ENCODE results near the gene FERMT3.
"Not testable (repeated sequence)": the region's sequence is repeated elsewhere in the genome, so short reads cannot be mapped to it uniquely, and the experiment has no call there.

Gene FERMT3

DNA sequence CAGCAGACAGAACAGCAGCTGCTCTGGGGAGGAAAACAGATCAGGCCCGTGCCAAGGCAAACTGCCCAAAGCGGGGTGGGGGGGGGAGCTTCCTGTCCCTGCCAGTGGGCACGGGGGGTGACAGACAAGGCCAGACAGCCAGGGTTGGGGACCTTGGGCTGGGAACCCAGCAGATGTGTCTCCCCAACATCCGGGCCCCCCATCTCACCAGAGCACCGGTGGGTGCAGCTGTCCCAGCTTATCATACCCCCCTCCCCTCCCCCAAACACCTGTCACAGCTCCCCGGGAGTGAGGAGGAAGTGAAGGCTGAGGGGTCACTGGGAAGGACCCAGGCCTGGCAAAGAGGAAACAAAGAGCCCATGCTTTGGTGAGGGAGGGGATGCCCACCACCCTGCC, 38.9 kb downstream of the FERMT3 start:
- peak overlapping the region; percentile 35 for H3K4me2 ChIP-seq (ENCODE audit: low read length)
- H3K23ac ChIP-seq (ENCODE audit: low read length), result peak overlapping the region; percentile 75
- H2AK5ac ChIP-seq (ENCODE audit: low read length), result no peak overlapping the region
- H2BK5ac ChIP-seq (ENCODE audit: low read length), result no peak overlapping the region
- H3K9ac ChIP-seq (ENCODE audit: low read length), result peak overlapping the region; percentile 95
- peaks cover 1% of the 10 kb centered on the region for H3K36me3 ChIP-seq (ENCODE audit: control insufficient read depth, insufficient read depth, low read length)
- H3K4me1 ChIP-seq (ENCODE audit: control insufficient read depth, low read depth, low read length), result peaks cover 14% of the 10 kb centered on the region
- H2BK120ac ChIP-seq (ENCODE audit: low read depth, low read length), result no peak overlapping the region
- peaks cover 23% of the 10 kb centered on the region for H3K79me2 ChIP-seq (ENCODE audit: control insufficient read depth, insufficient read depth, low read length)
- peak overlapping the region; percentile 94 for H3K4me3 ChIP-seq (ENCODE audit: low read length)
- no peak overlapping the region for H4K8ac ChIP-seq (ENCODE audit: low read depth, low read length)
- H3K79me1 ChIP-seq (ENCODE audit: low read length), result peaks cover 7% of the 10 kb centered on the region
- no CpG with 5 or more reads among the region's 6 CpGs for WGBS (ENCODE audit: extremely low coverage, insufficient coverage, low lambda C conversion rate)
- no peak overlapping the region for H4K5ac ChIP-seq (ENCODE audit: low read length)
- H3K18ac ChIP-seq (ENCODE audit: low read length), result no peak overlapping the region
- H3K56ac ChIP-seq (ENCODE audit: low read length), result peak overlapping the region; percentile 98
- H3K27ac ChIP-seq (ENCODE audit: low read depth, low read length), result no peak overlapping the region
- H3K27me3 ChIP-seq (ENCODE audit: insufficient read depth, low read length, poor library complexity), result no peaks in the 10 kb centered on the region
- H3K4ac ChIP-seq (ENCODE audit: low read depth, low read length), result no peak overlapping the region
- DNase-seq, result no peak
- H2BK15ac ChIP-seq (replicated peaks; ENCODE audit: low read depth), result no peak overlapping the region

DNA sequence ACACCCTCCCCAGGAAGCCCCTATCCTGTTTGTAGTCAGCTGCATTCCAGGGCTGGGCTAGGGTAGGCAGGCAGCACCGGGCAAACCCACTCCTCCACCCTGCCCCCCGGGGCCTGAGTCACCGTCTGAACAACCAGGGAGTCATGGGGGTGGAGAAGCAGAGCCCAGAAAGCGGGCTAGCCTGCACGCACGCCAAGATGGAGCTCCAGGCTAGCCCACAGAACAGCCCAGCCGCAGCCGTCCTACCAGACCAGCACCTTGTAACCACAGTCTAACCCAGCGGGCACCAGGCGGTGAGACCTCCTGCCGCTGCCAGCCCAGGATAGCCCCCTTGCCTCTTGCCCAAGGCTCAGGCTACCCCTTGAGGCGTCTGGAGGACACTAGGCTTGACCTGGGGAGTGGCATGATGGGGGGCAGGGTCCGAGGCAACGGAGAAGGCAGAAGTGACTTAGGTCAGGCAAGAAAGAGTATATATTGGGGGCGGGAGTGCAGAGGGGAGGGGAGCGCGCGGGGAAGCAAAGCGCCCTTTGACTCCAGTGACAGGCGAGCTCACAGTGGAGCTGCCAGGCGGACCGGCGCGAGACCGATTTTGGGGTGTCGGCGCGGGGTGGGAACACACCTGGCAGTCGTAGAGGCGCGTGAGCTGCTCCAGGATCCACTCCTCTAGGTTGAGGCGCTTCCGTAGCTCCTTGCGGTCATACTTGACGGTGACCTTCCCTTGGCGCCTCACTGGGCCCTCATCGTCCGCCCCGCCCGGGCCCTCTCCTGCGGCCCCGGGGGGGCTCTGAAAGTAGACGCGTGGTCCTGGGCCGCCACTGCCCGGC, 39.5 kb downstream of the FERMT3 start:
- Histone ChIP-seq H3K36me3 (ENCODE audit: control insufficient read depth, insufficient read depth, low read length) (peaks cover 1% of the 10 kb centered on the region), H2BK15ac (replicated peaks; ENCODE audit: low read depth) (no peak overlapping the region), H3K56ac (ENCODE audit: low read length) (peak overlapping the region; percentile 98), H3K27ac (ENCODE audit: low read depth, low read length) (peak overlapping the region; percentile 46), H3K4me3 (ENCODE audit: low read length) (peak overlapping the region; percentile 94), H4K5ac (ENCODE audit: low read length) (no peak overlapping the region), H3K23ac (ENCODE audit: low read length) (peak overlapping the region; percentile 75), H2AK5ac (ENCODE audit: low read length) (peak overlapping the region; percentile 86), H2BK120ac (ENCODE audit: low read depth, low read length) (peak overlapping the region; percentile 0), H2BK5ac (ENCODE audit: low read length) (peak overlapping the region; percentile 64), H3K4me2 (ENCODE audit: low read length) (peak overlapping the region; percentile 35), H4K8ac (ENCODE audit: low read depth, low read length) (no peak overlapping the region), H3K4ac (ENCODE audit: low read depth, low read length) (peak overlapping the region; percentile 44), H3K79me1 (ENCODE audit: low read length) (peaks cover 7% of the 10 kb centered on the region), H3K9ac (ENCODE audit: low read length) (peak overlapping the region; percentile 95), H3K18ac (ENCODE audit: low read length) (peak overlapping the region; percentile 15), H3K27me3 (ENCODE audit: insufficient read depth, low read length, poor library complexity) (no peaks in the 10 kb centered on the region), H3K79me2 (ENCODE audit: control insufficient read depth, insufficient read depth, low read length) (peaks cover 23% of the 10 kb centered on the region), H3K4me1 (ENCODE audit: control insufficient read depth, low read depth, low read length) (peaks cover 12% of the 10 kb centered on the region)
- no CpG with 5 or more reads among the region's 46 CpGs for WGBS (ENCODE audit: extremely low coverage, insufficient coverage, low lambda C conversion rate)
- DNase-seq, result peak; percentile 91

DNA sequence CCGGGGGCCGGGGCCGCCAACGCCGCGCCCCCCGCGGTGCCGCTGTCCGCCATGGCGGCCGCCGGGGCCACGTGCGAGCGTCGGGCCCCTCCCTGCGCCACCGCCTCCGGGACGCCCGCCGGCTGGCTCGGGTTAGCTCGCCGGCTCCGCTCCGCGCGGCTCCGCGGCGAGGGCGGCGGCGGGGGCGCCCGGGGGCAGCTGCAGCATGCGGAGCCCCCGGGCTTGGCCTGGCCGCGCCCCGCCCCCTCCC, 40.0 kb downstream of the FERMT3 start:
- H2BK120ac ChIP-seq (ENCODE audit: low read depth, low read length); H3K23ac ChIP-seq (ENCODE audit: low read length); H3K79me1 ChIP-seq (ENCODE audit: low read length); H2BK15ac ChIP-seq (replicated peaks; ENCODE audit: low read depth); H2AK5ac ChIP-seq (ENCODE audit: low read length); H4K8ac ChIP-seq (ENCODE audit: low read depth, low read length); H2BK5ac ChIP-seq (ENCODE audit: low read length); H4K5ac ChIP-seq (ENCODE audit: low read length); H3K4me2 ChIP-seq (ENCODE audit: low read length); H3K27me3 ChIP-seq (ENCODE audit: insufficient read depth, low read length, poor library complexity); DNase-seq; H3K36me3 ChIP-seq (ENCODE audit: control insufficient read depth, insufficient read depth, low read length): not testable (repeated sequence)
- peak overlapping the region; percentile 95 for H3K9ac ChIP-seq (ENCODE audit: low read length)
- peak overlapping the region; percentile 44 for H3K4ac ChIP-seq (ENCODE audit: low read depth, low read length)
- H3K27ac ChIP-seq (ENCODE audit: low read depth, low read length), result peak overlapping the region; percentile 22
- peaks cover 12% of the 10 kb centered on the region for H3K4me1 ChIP-seq (ENCODE audit: control insufficient read depth, low read depth, low read length)
- H3K56ac ChIP-seq (ENCODE audit: low read length), result peak overlapping the region; percentile 98
- peaks cover 23% of the 10 kb centered on the region for H3K79me2 ChIP-seq (ENCODE audit: control insufficient read depth, insufficient read depth, low read length)
- no CpG with 5 or more reads among the region's 43 CpGs for WGBS (ENCODE audit: extremely low coverage, insufficient coverage, low lambda C conversion rate)
- H3K18ac ChIP-seq (ENCODE audit: low read length), result peak overlapping the region; percentile 15
- peak overlapping the region; percentile 94 for H3K4me3 ChIP-seq (ENCODE audit: low read length)

DNA sequence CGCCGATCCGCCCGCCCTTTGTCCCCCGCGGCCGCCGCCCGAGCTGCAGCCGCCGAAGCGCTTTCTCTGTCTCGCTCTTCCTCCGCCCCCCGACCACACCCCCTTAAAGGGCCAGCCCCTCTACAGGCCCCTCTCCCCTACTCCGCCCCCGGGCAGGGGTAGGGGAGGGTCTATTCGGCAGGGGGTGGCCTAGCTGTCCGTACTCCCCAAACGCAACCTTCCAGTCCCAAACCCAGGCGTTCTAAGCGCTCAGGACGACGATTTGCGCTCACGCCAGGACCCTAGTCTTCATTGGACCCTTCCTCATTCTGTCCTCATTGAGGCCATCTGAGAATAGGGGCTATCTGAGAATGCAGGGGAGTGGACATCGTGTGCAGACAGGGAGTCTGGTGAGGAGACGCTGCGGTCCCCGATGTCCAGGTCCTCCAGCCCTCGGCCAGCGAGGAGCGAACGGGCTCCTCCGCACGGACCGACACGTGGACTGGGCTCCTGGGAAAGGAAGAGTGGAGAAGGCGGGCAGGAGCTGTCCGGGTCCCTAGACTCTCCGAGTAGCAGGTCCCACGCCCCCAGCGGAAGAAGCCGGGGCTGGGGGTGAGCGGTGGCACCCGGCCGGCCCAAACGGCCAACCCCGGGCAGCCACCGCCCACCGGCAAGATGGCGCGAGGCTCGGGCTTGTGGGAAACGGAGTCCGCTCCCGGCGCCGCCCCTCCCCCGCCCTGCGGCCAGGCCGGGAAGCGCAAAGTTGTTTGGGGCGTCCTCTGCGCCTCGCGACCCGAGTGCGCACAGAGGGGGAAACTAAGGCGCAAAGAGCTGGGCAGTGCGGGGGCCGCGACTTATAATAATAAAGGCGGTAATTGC, 40.6 kb downstream of the FERMT3 start, which contains the start of gene PPP1R14B:
Gene PPP1R14B (minus strand): TSS at position 73 of the 858 bp plus-strand sequence. CDS start 270 bp downstream, outside the sequence.
- H3K4me1 ChIP-seq (ENCODE audit: control insufficient read depth, low read depth, low read length), result peaks cover 12% of the 10 kb centered on the region
- no CpG with 5 or more reads among the region's 74 CpGs for WGBS (ENCODE audit: extremely low coverage, insufficient coverage, low lambda C conversion rate)

DNA sequence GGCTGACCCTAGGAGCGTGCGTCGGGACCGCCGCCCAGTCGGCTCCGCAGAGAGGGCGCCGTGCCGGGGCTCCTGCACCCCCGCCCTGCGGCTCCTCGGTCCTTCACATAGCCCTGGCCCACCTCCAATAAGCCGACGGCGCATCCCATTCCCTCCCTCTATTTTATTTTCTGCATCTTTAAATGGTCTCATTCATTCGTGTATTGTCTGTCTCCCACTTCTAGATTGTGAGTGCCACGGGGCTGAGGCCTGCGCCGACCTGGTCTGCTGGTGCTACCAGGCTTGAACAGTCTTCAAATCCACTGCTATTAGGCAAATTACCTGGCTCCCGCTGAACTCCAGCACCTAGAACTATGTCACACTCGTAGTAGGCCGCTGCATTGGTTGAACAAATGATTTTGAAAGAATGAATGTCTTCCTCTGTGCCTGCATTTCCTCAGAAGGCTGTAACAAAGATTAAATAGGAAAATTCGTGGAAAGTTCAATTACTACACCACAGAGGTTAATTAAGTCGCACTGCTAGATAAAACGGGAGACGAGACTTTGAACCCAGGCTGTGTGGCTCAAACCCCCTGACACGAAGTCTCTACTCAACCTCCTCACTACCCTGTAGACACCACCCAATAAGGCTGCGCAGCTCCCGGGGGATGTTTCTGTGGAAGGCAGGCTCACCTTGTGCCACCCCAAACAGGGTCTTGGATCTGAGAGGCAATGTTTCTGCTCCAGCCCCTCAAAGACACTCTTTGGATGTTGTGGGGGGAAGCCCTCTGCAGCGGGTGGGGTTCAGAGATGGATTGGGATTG, 41.4 kb downstream of the FERMT3 start:
- Histone ChIP-seq H3K36me3 (ENCODE audit: control insufficient read depth, insufficient read depth, low read length) (peaks cover 1% of the 10 kb centered on the region), H3K79me1 (ENCODE audit: low read length) (peaks cover 9% of the 10 kb centered on the region), H2BK15ac (replicated peaks; ENCODE audit: low read depth) (no peak overlapping the region), H2BK120ac (ENCODE audit: low read depth, low read length) (no peak overlapping the region), H3K18ac (ENCODE audit: low read length) (peak overlapping the region; percentile 15), H3K27me3 (ENCODE audit: insufficient read depth, low read length, poor library complexity) (no peaks in the 10 kb centered on the region), H3K4me2 (ENCODE audit: low read length) (peak overlapping the region; percentile 32), H3K56ac (ENCODE audit: low read length) (peak overlapping the region; percentile 77), H3K4me3 (ENCODE audit: low read length) (no peak overlapping the region), H3K27ac (ENCODE audit: low read depth, low read length) (no peak overlapping the region), H3K79me2 (ENCODE audit: control insufficient read depth, insufficient read depth, low read length) (peaks cover 30% of the 10 kb centered on the region), H3K9ac (ENCODE audit: low read length) (peak overlapping the region; percentile 69), H3K4ac (ENCODE audit: low read depth, low read length) (peak overlapping the region; percentile 59), H3K23ac (ENCODE audit: low read length) (no peak overlapping the region), H4K8ac (ENCODE audit: low read depth, low read length) (no peak overlapping the region), H4K5ac (ENCODE audit: low read length) (no peak overlapping the region), H2BK5ac (ENCODE audit: low read length) (no peak overlapping the region), H2AK5ac (ENCODE audit: low read length) (peak overlapping the region; percentile 92), H3K4me1 (ENCODE audit: control insufficient read depth, low read depth, low read length) (peaks cover 12% of the 10 kb centered on the region)
- DNase-seq, result no peak
- no CpG with 5 or more reads among the region's 31 CpGs for WGBS (ENCODE audit: extremely low coverage, insufficient coverage, low lambda C conversion rate)

More for the DNA sequence above, 40.6 kb downstream of the FERMT3 start, which contains the start of gene PPP1R14B:
- H3K4ac ChIP-seq (ENCODE audit: low read depth, low read length), result peak within 1 kb of the TSS; percentile 50
- peak within 1 kb of the TSS; percentile 73 for H2BK5ac ChIP-seq (ENCODE audit: low read length)
- peak within 1 kb of the TSS; percentile 98 for H3K56ac ChIP-seq (ENCODE audit: low read length)
- peaks cover 1% of the 10 kb centered on the region for H3K36me3 ChIP-seq (ENCODE audit: control insufficient read depth, insufficient read depth, low read length)
- H2AK5ac ChIP-seq (ENCODE audit: low read length), result peak within 1 kb of the TSS; percentile 86
- peak within 1 kb of the TSS; percentile 15 for H3K18ac ChIP-seq (ENCODE audit: low read length)
- H2BK120ac ChIP-seq (ENCODE audit: low read depth, low read length), result peak within 1 kb of the TSS; percentile 0
- H3K23ac ChIP-seq (ENCODE audit: low read length), result peak within 1 kb of the TSS; percentile 75
- H3K79me1 ChIP-seq (ENCODE audit: low read length), result peaks cover 11% of the 10 kb centered on the region
- peak within 1 kb of the TSS; percentile 95 for H3K9ac ChIP-seq (ENCODE audit: low read length)
- peak within 1 kb of the TSS; percentile 59 for H3K27ac ChIP-seq (ENCODE audit: low read depth, low read length)
- H3K27me3 ChIP-seq (ENCODE audit: insufficient read depth, low read length, poor library complexity), result no peaks in the 10 kb centered on the region
- peak; percentile 96 for DNase-seq
- peak within 1 kb of the TSS; percentile 93 for H3K4me2 ChIP-seq (ENCODE audit: low read length)
- peak within 1 kb of the TSS; percentile 94 for H3K4me3 ChIP-seq (ENCODE audit: low read length)
- H4K5ac ChIP-seq (ENCODE audit: low read length), result no peak within 1 kb of the TSS
- H4K8ac ChIP-seq (ENCODE audit: low read depth, low read length), result no peak within 1 kb of the TSS
- H2BK15ac ChIP-seq (replicated peaks; ENCODE audit: low read depth), result no peak within 1 kb of the TSS
- peaks cover 28% of the 10 kb centered on the region for H3K79me2 ChIP-seq (ENCODE audit: control insufficient read depth, insufficient read depth, low read length)

Measured in mesendoderm (in vitro differentiated cells).